Measurements from ENCODE around the gene JUP. TPM values are rescaled to one million over a fixed set of nuclear protein-coding genes. Genes with fewer than 3 reads are reported as not detected.

The JUP gene
- total RNA-seq, 1 experiment from 2014 or later = 131 TPM

DNA sequence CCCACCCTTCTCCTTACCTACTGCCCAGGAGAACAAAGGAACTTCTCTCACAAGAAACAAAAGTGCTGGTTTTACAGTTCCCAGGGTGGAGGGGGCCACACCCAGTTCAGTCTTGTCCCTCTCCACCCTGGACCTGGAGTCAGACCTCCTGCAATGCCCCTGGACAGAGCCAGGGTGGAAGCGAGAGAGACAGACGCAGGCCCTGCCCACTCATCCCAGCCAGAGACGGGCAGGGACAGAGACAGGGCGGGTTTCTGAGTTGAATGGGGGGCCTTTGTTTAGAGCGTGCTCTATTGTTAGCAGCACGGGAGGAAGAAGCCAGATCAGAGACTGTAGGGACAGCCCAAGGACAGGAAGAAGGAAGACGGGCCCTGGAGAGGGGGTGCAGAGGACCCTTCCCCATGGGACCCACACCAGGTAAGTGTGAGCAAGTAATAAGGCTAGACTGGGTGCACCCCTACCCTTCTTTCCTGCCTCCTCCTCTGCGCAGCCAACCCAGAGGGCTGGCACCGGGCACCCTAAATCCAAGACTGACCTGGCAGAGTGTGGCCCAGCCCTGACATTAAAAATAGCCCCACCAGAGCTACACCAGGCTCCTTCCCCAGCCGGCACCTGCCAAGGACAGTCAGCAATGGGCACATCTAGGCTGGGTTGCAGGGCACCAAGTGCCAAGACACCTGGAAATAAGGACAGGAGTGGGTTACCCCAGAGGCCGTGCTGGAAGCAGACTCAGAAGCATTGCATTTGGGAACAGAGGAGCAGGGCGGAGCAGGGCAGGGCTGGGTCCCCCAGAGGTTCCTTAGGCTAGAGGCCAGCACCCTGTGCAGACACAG lies 10.9 kb downstream of the JUP start:
- H3K27ac Mint-ChIP-seq (ENCODE audit: low read depth, unreplicated experiment) = peak overlapping the region; percentile 63
- CTCF ChIA-PET = interaction anchor here (0.6 to 3.3 kb wide), 3 partner anchors 26 to 144 kb away, joined by 3 to 26 read pairs (median 4); no protein-coding TSS in a partner anchor
- peaks cover 68% of the 10 kb centered on the region for H3K36me3 Mint-ChIP-seq (ENCODE audit: insufficient read depth, unreplicated experiment)
- intact Hi-C loops (cut with micrococcal nuclease) = no loop called here
- H3K9me3 Mint-ChIP-seq (ENCODE audit: unreplicated experiment) = no peaks in the 10 kb centered on the region
- H3K27me3 Mint-ChIP-seq (ENCODE audit: insufficient read depth, unreplicated experiment) = no peaks in the 10 kb centered on the region
- POLR2A ChIA-PET = interaction anchor here (5.7 to 18.0 kb wide), 2 partner anchors 10 to 28 kb away, joined by 84 to 599 read pairs; partner anchors contain the start of genes FKBP10, JUP and P3H4
- DNase-seq (ENCODE audit: unreplicated experiment) = peak; percentile 49
- no peak overlapping the region for H3K4me3 Mint-ChIP-seq (ENCODE audit: unreplicated experiment)
- no TSS peak for BruUV-seq (replicated peaks)
- TF ChIP-seq, protein P1, sequence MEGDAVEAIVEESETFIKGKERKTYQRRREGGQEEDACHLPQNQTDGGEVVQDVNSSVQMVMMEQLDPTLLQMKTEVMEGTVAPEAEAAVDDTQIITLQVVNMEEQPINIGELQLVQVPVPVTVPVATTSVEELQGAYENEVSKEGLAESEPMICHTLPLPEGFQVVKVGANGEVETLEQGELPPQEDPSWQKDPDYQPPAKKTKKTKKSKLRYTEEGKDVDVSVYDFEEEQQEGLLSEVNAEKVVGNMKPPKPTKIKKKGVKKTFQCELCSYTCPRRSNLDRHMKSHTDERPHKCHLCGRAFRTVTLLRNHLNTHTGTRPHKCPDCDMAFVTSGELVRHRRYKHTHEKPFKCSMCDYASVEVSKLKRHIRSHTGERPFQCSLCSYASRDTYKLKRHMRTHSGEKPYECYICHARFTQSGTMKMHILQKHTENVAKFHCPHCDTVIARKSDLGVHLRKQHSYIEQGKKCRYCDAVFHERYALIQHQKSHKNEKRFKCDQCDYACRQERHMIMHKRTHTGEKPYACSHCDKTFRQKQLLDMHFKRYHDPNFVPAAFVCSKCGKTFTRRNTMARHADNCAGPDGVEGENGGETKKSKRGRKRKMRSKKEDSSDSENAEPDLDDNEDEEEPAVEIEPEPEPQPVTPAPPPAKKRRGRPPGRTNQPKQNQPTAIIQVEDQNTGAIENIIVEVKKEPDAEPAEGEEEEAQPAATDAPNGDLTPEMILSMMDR (IDR thresholded peaks at IDR 0.05; ENCODE audit: unreplicated experiment) = no peak
- peaks cover 19% of the 10 kb centered on the region for H3K4me1 Mint-ChIP-seq (ENCODE audit: insufficient read depth, unreplicated experiment)

- no peak overlapping the region for H3K4me3 Mint-ChIP-seq (ENCODE audit: unreplicated experiment)
- peak; percentile 11 for DNase-seq (ENCODE audit: unreplicated experiment)
- peak overlapping the region; percentile 73 for H3K27ac Mint-ChIP-seq (ENCODE audit: low read depth, unreplicated experiment)
- no peaks in the 10 kb centered on the region for H3K9me3 Mint-ChIP-seq (ENCODE audit: unreplicated experiment)
- ChIA-PET POLR2A (interaction anchor here (0.7 to 18.0 kb wide), 7 partner anchors 11 to 924 kb away, joined by 3 to 599 read pairs (median 7); partner anchors contain the start of genes FKBP10, JUP, KLHL11 and P3H4), CTCF (interaction anchor here (0.6 to 3.3 kb wide), 8 partner anchors 12 to 104 kb away, joined by 3 to 26 read pairs (median 4); partner anchors contain the start of gene JUP)
- intact Hi-C loops (cut with micrococcal nuclease) = loop anchor here (1.0 to 2.0 kb wide), 3 partner anchors 11 to 35 kb away; no protein-coding TSS in a partner anchor
- H3K36me3 Mint-ChIP-seq (ENCODE audit: insufficient read depth, unreplicated experiment) = peaks cover 74% of the 10 kb centered on the region
- peaks cover 19% of the 10 kb centered on the region for H3K4me1 Mint-ChIP-seq (ENCODE audit: insufficient read depth, unreplicated experiment)
- TF ChIP-seq, protein P1 (IDR thresholded peaks at IDR 0.05; ENCODE audit: unreplicated experiment) = no peak
- BruUV-seq (replicated peaks) = no TSS peak
- no peaks in the 10 kb centered on the region for H3K27me3 Mint-ChIP-seq (ENCODE audit: insufficient read depth, unreplicated experiment)
Observed at GRCh38 chr17:41773731-41774193, 12.7 kb downstream of the JUP start.

DNA sequence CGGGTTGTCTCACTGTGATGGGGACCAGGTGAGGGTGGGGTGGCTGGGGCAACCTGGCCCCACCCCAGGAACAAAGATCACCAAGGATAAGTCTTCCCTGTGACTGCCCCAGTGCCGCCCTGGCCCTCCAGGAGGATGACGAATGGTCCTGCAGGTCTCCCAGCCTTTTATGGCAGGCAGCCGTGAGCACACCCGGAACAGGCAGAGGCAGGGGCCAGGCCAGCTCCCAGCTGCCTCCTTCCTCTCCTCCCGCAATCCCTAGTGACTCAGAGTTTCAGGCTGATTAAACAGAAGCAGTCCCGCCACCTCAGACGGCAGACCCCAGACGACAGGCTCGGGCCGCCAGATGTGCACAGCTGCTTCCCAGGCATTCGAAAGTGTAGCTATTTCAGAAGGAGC lies 13.3 kb downstream of the JUP start:
- POLR2A ChIA-PET = interaction anchor here (0.7 to 18.0 kb wide), 8 partner anchors 10 to 924 kb away, joined by 3 to 599 read pairs (median 6); partner anchors contain the start of genes FKBP10, JUP, KLHL11 and P3H4
- H3K27ac Mint-ChIP-seq (ENCODE audit: low read depth, unreplicated experiment) = peak overlapping the region; percentile 73
- peaks cover 19% of the 10 kb centered on the region for H3K4me1 Mint-ChIP-seq (ENCODE audit: insufficient read depth, unreplicated experiment)
- peak; percentile 92 for DNase-seq (ENCODE audit: unreplicated experiment)
- peak overlapping the region; percentile 33 for H3K4me3 Mint-ChIP-seq (ENCODE audit: unreplicated experiment)
- no TSS peak for BruUV-seq (replicated peaks)
- peaks cover 74% of the 10 kb centered on the region for H3K36me3 Mint-ChIP-seq (ENCODE audit: insufficient read depth, unreplicated experiment)
- intact Hi-C loops (cut with micrococcal nuclease) = loop anchor here (1.0 to 2.0 kb wide), 3 partner anchors 11 to 34 kb away; no protein-coding TSS in a partner anchor
- TF ChIP-seq, protein P1 (IDR thresholded peaks at IDR 0.05; ENCODE audit: unreplicated experiment) = no peak
- no peaks in the 10 kb centered on the region for H3K27me3 Mint-ChIP-seq (ENCODE audit: insufficient read depth, unreplicated experiment)
- CTCF ChIA-PET = interaction anchor here (0.6 to 3.3 kb wide), 9 partner anchors 13 to 103 kb away, joined by 3 to 26 read pairs (median 5); partner anchors contain the start of gene JUP
- H3K9me3 Mint-ChIP-seq (ENCODE audit: unreplicated experiment) = no peaks in the 10 kb centered on the region
